Measurements from ENCODE around the gene PPCDC.

The PPCDC gene

DNA sequence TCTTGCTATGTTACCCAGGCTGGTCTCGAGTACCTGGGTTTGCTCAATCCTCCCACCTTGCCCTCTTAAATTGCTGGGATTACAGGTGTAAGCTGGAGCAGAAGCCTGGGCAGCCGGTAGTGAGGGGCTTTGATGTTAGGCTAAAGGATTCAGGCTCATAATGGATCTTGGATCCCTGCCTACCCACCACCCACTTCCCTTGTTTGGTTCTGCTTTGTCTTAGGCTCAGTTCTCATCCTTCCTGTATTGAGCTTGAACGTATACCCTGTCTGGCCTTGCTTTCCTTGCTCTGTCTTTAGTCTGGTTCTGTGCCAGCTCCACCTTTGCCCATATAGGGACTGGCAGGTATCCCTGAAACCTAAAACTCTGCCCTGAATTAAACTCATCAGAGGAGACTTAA is 1.7 kb downstream of the PPCDC start:
- peak overlapping the region; percentile 14; the same call in 1 of the 2 replicates for H3K27ac ChIP-seq (ENCODE audit: low read length)
- no peaks in the 10 kb centered on the region for H4K20me1 ChIP-seq (ENCODE audit: insufficient read depth, low read length)
- H3K4me3 ChIP-seq (ENCODE audit: low read length): no peak overlapping the region
- H3K9me3 ChIP-seq (replicated peaks; ENCODE audit: insufficient read depth, low read length): no peaks in the 10 kb centered on the region
- no peaks in the 10 kb centered on the region for H3K36me3 ChIP-seq (replicated peaks; ENCODE audit: insufficient read depth, low read length)
- peaks cover 58% of the 10 kb centered on the region for H3K79me2 ChIP-seq (ENCODE audit: low read length)
- no peaks in the 10 kb centered on the region for H3K27me3 ChIP-seq (replicated peaks; ENCODE audit: insufficient read depth, low read length)
- H3K4me1 ChIP-seq (ENCODE audit: low read length): peaks cover 58% of the 10 kb centered on the region
- H3F3A ChIP-seq (ENCODE audit: insufficient read depth, low read length): peaks cover 38% of the 10 kb centered on the region
- no peak overlapping the region for H2AFZ ChIP-seq (ENCODE audit: low read length)
- H3K4me2 ChIP-seq (ENCODE audit: low read depth, low read length): 0 out of 2 replicates have a peak overlapping the region, but pooled peaks have one; percentile 4
- no peak overlapping the region; the same call in 1 of the 2 replicates for H3K9ac ChIP-seq (ENCODE audit: low read length)
- TF ChIP-seq, protein P1, sequence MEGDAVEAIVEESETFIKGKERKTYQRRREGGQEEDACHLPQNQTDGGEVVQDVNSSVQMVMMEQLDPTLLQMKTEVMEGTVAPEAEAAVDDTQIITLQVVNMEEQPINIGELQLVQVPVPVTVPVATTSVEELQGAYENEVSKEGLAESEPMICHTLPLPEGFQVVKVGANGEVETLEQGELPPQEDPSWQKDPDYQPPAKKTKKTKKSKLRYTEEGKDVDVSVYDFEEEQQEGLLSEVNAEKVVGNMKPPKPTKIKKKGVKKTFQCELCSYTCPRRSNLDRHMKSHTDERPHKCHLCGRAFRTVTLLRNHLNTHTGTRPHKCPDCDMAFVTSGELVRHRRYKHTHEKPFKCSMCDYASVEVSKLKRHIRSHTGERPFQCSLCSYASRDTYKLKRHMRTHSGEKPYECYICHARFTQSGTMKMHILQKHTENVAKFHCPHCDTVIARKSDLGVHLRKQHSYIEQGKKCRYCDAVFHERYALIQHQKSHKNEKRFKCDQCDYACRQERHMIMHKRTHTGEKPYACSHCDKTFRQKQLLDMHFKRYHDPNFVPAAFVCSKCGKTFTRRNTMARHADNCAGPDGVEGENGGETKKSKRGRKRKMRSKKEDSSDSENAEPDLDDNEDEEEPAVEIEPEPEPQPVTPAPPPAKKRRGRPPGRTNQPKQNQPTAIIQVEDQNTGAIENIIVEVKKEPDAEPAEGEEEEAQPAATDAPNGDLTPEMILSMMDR (IDR thresholded peaks at IDR 0.05; ENCODE audit: low read length): no peak
- TF ChIP-seq EZH2 (optimal IDR thresholded peaks at IDR 0.05; ENCODE audit: low read depth, low read length) (no peak), EZH2phosphoT487 (IDR thresholded peaks at IDR 0.05; ENCODE audit: low read length) (no peak)
- no peaks in the 10 kb centered on the region for H3K9me2 ChIP-seq (replicated peaks; ENCODE audit: insufficient read depth, low read length)
- DNase-seq: no peak

DNA sequence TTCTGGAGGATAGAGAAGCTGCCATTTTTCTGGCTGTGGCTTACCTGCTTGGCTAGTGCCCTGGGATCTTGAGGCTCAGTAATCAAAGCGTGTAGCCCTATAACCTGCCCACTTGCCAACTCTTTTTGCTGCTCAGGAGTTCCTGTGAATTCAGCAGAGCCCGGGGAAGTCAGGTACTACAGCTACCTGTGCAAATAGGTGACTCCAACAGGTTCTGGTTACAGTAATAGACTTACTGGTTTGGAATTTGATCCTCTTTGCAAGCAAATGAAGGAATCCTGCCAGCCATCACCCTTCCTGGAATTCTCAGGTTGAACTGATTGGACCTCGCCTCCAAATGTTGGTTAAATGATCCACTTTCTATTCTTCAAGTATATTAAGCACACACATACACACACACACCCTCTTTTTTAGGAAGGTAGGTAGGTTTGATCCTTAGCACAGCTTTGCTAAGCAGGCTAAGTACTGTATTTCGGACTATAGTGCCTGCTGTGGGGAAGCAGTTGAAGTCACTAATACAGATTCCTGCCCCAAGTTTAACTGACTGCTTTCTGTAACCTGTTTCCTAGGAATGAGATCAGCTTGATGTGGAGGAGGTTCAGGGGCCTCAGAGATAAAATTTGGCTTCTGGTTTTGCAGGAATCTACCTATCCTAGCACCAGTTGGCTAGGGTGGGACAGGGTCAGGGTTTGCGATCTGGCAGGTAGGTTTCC is 2.3 kb downstream of the PPCDC start:
- Histone ChIP-seq H3K9me3 (replicated peaks; ENCODE audit: insufficient read depth, low read length) (no peaks in the 10 kb centered on the region), H3K4me1 (ENCODE audit: low read length) (peaks cover 64% of the 10 kb centered on the region), H3K9me2 (replicated peaks; ENCODE audit: insufficient read depth, low read length) (no peaks in the 10 kb centered on the region), H3K9ac (ENCODE audit: low read length) (no peak overlapping the region; the same call in 1 of the 2 replicates), H3K36me3 (replicated peaks; ENCODE audit: insufficient read depth, low read length) (no peaks in the 10 kb centered on the region), H3K27me3 (replicated peaks; ENCODE audit: insufficient read depth, low read length) (no peaks in the 10 kb centered on the region), H4K20me1 (ENCODE audit: insufficient read depth, low read length) (no peaks in the 10 kb centered on the region), H3K79me2 (ENCODE audit: low read length) (peaks cover 64% of the 10 kb centered on the region), H3F3A (ENCODE audit: insufficient read depth, low read length) (peaks cover 38% of the 10 kb centered on the region), H2AFZ (ENCODE audit: low read length) (no peak overlapping the region), H3K4me3 (ENCODE audit: low read length) (no peak overlapping the region), H3K4me2 (ENCODE audit: low read depth, low read length) (0 out of 2 replicates have a peak overlapping the region, but pooled peaks have one; percentile 4), H3K27ac (ENCODE audit: low read length) (peak overlapping the region; percentile 73; the same call in 1 of the 2 replicates)
- TF ChIP-seq EZH2phosphoT487 (IDR thresholded peaks at IDR 0.05; ENCODE audit: low read length) (no peak), EZH2 (optimal IDR thresholded peaks at IDR 0.05; ENCODE audit: low read depth, low read length) (no peak)
- TF ChIP-seq, protein P1 (IDR thresholded peaks at IDR 0.05; ENCODE audit: low read length): no peak
- DNase-seq: no peak

DNA sequence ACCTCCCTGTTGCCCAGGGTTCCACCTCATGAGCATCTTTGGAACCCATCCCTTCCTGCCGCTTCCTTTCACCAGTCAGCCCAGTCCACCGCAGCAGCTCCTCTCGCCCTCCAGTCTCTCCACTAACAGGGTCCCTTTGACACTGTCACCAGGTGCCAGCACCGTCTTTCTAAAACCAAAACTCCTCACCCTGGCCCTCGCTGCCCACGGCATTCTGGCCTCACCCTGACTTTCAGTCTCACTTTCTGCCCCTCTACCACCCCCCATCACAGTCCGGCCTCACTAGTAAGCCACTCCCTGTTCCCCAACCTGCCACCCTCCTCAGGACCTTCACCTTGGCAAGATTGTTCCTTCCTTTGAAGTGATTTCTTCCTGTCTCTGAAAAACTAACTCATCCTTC is 4.2 kb downstream of the PPCDC start:
- Histone ChIP-seq H3K27me3 (replicated peaks; ENCODE audit: insufficient read depth, low read length) (no peaks in the 10 kb centered on the region), H3K36me3 (replicated peaks; ENCODE audit: insufficient read depth, low read length) (no peaks in the 10 kb centered on the region), H3K4me2 (ENCODE audit: low read depth, low read length) (peak overlapping the region; percentile 56), H3F3A (ENCODE audit: insufficient read depth, low read length) (peaks cover 45% of the 10 kb centered on the region), H3K9ac (ENCODE audit: low read length) (peak overlapping the region; percentile 35; the same call in 1 of the 2 replicates), H2AFZ (ENCODE audit: low read length) (no peak overlapping the region), H3K9me3 (replicated peaks; ENCODE audit: insufficient read depth, low read length) (no peaks in the 10 kb centered on the region), H4K20me1 (ENCODE audit: insufficient read depth, low read length) (no peaks in the 10 kb centered on the region), H3K79me2 (ENCODE audit: low read length) (peaks cover 78% of the 10 kb centered on the region), H3K4me3 (ENCODE audit: low read length) (peak overlapping the region; percentile 0; the same call in 1 of the 2 replicates), H3K27ac (ENCODE audit: low read length) (peak overlapping the region; percentile 73), H3K9me2 (replicated peaks; ENCODE audit: insufficient read depth, low read length) (no peaks in the 10 kb centered on the region), H3K4me1 (ENCODE audit: low read length) (peaks cover 80% of the 10 kb centered on the region)
- TF ChIP-seq, protein P1 (IDR thresholded peaks at IDR 0.05; ENCODE audit: low read length): no peak
- no peak for TF ChIP-seq EZH2phosphoT487 (IDR thresholded peaks at IDR 0.05; ENCODE audit: low read length)
- TF ChIP-seq EZH2 (optimal IDR thresholded peaks at IDR 0.05; ENCODE audit: low read depth, low read length): no peak
- DNase-seq: peak; percentile 56

All from MM.1S (cell line).